HFF-Myc (cell line): ENCODE data around the gene GIPC1.

Experiments
- DNase-seq: peaks from one replicate; pipeline ENCODE4 v3.0.0-alpha.2; 2011; ENCODE audit warnings: low read depth; ENCODE audit errors: extremely low read depth
- H3K4me3 ChIP-seq: replicated peaks from 2 replicates; pipeline ENCODE4 v1.5.1; 2011; ENCODE audit warnings: low read depth, mild to moderate bottlenecking, control low read depth, low read length
- TF ChIP-seq, protein P1 (sequence below): IDR thresholded peaks from 2 replicates; pipeline ENCODE4 v1.5.1; 2012; ENCODE audit warnings: mild to moderate bottlenecking, low read depth, low read length, control low read depth; ENCODE audit errors: missing control alignments

The GIPC1 gene

DNA sequence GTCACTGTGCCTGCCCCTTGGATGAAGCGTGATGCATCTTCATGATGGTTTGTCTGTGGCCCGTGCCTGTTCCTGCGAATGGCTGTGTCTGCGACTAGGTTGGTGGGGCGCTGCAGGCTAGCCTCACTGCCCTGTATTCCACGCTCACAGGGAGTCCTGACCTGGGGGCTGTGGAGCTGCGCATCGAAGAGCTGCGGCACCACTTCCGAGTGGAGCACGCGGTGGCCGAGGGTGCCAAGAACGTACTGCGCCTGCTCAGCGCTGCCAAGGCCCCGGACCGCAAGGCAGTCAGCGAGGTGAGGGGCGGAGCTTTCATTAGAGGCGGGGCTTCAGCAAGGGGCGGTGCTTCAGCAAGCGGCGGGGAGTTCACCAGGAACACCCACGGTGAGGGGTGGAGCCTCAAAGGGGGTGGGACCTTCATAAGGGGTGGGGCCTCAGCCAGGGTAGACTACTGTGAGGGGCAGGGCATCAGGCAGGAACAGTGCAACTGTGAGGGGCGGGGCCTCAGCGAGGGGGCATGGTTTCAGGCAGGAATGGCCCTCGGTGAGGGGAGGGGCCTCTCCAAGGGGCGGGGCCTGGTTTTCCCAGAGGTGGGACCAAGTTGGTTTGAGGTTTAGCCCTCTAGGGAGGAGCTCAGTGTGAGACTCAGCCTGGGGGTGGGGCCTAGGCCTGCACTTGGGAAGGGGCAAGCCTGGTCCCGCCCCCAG lies 45.6 kb downstream of the GIPC1 start:
- H3K4me3 ChIP-seq, result no peak overlapping the region
- TF ChIP-seq, protein P1, sequence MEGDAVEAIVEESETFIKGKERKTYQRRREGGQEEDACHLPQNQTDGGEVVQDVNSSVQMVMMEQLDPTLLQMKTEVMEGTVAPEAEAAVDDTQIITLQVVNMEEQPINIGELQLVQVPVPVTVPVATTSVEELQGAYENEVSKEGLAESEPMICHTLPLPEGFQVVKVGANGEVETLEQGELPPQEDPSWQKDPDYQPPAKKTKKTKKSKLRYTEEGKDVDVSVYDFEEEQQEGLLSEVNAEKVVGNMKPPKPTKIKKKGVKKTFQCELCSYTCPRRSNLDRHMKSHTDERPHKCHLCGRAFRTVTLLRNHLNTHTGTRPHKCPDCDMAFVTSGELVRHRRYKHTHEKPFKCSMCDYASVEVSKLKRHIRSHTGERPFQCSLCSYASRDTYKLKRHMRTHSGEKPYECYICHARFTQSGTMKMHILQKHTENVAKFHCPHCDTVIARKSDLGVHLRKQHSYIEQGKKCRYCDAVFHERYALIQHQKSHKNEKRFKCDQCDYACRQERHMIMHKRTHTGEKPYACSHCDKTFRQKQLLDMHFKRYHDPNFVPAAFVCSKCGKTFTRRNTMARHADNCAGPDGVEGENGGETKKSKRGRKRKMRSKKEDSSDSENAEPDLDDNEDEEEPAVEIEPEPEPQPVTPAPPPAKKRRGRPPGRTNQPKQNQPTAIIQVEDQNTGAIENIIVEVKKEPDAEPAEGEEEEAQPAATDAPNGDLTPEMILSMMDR, result no peak
- DNase-seq, result no peak

DNA sequence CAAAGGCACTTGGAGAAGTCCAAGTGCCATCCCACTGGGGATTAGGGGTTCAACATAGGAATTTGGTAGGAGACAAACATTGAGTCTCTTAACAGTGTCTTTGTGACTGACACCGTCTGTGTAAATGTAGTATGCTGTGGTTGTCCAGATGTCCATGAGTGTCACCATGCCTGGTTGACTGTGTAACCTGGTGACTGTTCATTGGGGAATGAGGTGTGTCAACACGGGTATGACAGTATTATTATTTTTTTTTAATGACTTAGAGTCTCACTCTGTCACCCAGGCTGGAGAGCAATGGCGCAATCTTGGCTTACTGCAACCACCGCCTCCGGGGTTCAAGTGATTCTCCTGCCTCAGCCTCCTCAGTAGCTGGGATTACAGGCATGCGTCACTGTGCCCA lies 46.6 kb downstream of the GIPC1 start:
- no peak overlapping the region for H3K4me3 ChIP-seq
- no peak for DNase-seq
- TF ChIP-seq, protein P1, result no peak

DNA sequence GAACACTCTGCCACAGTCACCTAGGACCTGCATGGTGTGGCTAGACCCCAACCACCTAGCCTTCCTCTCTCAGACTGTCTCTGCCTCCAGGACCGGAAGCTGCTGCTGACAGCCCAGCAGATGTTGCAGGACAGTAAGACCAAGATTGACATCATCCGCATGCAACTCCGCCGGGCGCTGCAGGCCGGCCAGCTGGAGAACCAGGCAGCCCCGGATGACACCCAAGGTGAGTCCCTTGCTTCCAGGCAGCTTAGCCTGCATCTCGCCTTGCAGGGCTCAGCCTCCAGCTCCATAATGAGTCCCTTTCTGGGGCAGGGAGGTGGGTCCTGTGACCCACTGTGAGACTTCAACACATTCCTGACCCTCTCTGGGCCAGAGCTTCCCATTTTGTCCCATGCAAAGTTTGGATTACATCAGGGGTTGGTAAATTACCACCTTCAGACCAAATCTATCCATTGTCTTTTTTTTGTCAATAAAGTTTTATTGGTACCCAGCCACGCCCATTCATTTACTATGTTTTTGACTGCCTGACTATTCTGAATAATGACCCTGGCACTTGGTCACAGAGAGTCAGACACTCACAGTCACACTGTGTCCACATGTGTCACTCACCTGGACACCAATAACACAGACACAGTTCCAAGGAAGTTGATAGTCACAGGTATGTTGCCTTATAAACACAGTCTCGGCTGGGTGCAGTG lies 49.4 kb downstream of the GIPC1 start:
- H3K4me3 ChIP-seq, result no peak overlapping the region
- DNase-seq, result no peak
- TF ChIP-seq, protein P1, result no peak

DNA sequence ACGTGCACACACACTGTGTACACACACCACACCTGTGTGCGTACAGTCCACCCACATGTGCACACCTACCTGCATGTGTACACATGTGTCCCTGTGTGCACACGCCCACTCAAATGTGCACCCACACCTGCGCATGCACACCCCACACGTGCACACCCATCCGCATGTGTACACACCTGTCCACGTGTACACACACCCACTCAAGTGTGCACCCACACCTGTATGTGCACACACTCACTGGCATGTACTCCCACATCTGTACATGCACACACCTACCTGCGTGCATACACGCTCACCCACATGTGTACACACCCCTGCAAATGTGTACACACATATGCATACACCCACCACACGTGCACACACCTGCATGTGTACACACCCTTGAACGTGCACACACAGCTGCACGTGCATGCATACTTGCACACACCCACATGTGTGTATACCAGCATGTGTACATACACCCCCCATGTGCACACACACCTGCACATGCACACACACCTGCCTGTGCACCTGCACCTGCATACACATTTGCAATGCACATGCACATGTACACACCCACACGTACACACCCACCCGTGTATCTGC lies 52.2 kb downstream of the GIPC1 start:
- DNase-seq, result no peak
- no peak overlapping the region for H3K4me3 ChIP-seq
- TF ChIP-seq, protein P1, result no peak

DNA sequence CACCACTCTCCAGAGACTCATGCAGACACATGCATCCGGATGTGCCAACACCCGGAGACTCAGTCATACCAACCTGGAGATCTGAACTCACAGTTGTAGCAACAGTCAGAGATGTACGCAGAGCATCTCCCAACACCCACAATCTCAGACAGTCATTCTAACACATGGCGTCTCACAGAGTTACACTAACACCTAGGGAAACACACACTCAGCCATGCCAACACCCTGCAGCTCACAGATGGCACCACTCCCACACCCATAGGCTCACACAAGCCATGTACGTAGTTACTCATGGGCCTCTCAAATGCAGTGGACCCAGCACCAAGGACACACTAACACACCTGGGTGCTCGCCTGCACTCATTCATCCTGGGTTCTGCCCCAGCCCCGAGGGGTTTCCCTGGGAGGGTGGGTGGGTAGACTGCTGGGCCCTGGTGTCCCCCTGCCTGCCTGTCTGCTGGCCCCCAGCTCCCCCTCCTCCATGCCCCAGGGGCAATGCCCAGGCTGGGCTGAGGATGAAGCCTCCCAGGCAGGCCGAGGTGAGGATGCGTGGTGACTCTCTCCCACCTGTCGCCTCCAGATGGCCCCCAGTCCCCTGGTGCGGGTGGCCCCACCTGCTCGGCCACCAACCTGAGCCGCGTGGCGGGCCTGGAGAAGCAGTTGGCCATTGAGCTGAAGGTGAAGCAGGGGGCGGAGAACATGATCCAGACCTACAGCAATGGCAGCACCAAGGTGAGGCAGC lies 52.9 kb downstream of the GIPC1 start:
- H3K4me3 ChIP-seq, result no peak overlapping the region
- TF ChIP-seq, protein P1, result no peak
- DNase-seq, result no peak

DNA sequence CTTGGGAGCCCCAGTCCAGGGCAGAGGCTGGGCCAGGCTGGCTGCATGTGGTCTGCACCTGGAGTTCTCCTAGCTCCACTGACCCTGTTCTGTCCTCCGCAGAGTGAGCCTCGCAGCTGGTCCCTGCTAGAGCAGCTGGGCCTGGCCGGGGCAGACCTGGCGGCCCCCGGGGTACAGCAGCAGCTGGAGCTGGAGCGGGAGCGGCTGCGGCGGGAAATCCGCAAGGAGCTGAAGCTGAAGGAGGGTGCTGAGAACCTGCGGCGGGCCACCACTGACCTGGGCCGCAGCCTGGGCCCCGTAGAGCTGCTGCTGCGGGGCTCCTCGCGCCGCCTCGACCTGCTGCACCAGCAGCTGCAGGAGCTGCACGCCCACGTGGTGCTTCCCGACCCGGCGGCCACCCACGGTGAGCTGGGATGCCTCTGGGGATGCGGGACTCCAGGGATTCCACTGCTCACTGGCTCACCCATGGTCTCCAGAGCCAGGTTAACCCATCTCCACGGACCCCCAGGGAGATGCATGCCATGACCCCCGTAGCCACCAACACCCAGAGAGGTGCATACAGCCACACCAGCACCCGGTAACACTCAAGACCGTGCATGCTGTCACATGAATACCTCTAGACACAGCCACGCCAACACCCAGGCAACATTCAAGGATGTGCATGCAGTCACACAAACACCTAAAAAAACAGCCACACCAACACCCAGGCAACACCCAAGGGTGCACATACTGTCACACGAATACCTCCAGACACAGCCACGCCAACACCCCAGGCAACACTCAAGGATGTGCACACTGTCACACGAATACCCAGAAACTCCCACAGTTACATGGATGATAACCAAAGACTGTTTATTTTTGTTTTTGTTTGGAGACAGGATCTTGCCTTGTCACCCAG lies 54.6 kb downstream of the GIPC1 start:
- TF ChIP-seq, protein P1, result no peak
- H3K4me3 ChIP-seq, result no peak overlapping the region
- no peak for DNase-seq
